HG02588 (cell line): Measurements from ENCODE around the gene COQ10A.

ENCODE experiments used
- ATAC-seq: cut with Tn5 transposase; IDR thresholded peaks from one replicate; pipeline ENCODE4 v1.9.1; 2021; ENCODE audit warnings: mild to moderate bottlenecking, moderate library complexity; ENCODE audit not compliant: unreplicated experiment

COQ10A gene

GRCh38 chr12:56308714-56309113 is 42.0 kb downstream of the COQ10A start:
- ATAC-seq, result no peak

GRCh38 chr12:56311003-56311402 is 44.3 kb downstream of the COQ10A start:
- ATAC-seq, result no peak

GRCh38 chr12:56315249-56315621 is 48.5 kb downstream of the COQ10A start:
- no peak for ATAC-seq

GRCh38 chr12:56315622-56316473 is 49.1 kb downstream of the COQ10A start, which contains the start of gene CNPY2:
Gene CNPY2, minus strand, starts transcription at chr12:56315988. Its CDS starts 771 bp downstream, at chr12:56315217.
- ATAC-seq, result peak; percentile 87

GRCh38 chr12:56317675-56318074 is 50.9 kb downstream of the COQ10A start:
- ATAC-seq, result no peak
